GM23248 (cell line): ENCODE data around the gene MAPK8IP1.

Experiments
- EZH2 ChIP-seq: fragments of 200-600 bp; sonication (generic); IDR thresholded peaks from 2 replicates; pipeline ENCODE4 v1.6.1; 2018; ENCODE audit warnings: antibody characterized with exemption, mild to moderate bottlenecking; ENCODE audit not compliant: insufficient read depth, poor library complexity, severe bottlenecking
- EZH2phosphoT487 ChIP-seq: fragments of 200-600 bp; sonication (generic); IDR thresholded peaks from 2 replicates; pipeline ENCODE4 v1.6.1; 2018; ENCODE audit warnings: antibody characterized with exemption, moderate library complexity, mild to moderate bottlenecking, low read depth; ENCODE audit not compliant: insufficient read depth

DNA sequence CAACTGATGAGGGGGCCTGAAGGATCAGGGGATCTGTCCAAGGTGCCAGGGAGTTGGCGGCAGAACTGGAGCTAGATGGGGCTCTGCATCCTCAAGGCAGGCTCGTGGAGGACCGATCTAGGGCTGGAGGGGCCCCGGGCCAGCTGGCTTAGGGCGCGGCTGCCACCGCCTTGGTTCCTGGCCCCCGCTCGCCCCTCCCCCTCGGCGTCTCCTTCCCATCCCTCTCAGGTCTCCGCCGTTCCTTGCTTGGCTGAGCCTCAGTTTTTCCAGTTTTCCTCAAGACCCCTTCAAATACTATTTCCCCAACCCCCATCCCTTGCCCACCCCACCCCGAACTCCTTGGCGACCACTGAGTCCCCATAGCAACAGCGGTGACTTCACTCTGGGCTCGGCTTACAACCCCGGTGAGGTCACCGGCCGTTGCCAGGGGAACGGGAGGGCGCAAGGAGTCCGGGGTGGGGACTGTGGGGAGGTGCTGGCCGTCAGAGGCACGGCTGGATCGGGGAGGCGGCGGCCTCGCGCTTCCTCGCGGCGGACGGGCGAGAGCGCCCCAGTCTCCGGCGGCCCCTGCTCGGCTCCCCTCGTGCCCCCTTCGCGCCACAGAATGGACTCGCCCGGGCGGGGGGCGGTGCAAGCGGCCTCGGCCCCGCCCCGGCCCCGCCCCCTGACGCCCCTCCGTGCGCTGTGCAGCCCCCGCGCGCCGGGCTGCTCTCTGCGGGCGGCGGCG is 14.2 kb downstream of the MAPK8IP1 start:
- TF ChIP-seq EZH2phosphoT487 (no peak), EZH2 (no peak)
